B cell (primary cell): ENCODE results near the gene DCTD. TPM values are rescaled to one million over a fixed set of nuclear protein-coding genes. Genes with fewer than 3 reads are reported as not detected.

Experiments
- ATAC-seq: fragments of 200-7000 bp; cut with Tn5 transposase; one replicate; pipeline ENCODE4 v1.10.0; 2021; ENCODE audit warnings: low read depth, mild to moderate bottlenecking, moderate number of reproducible peaks, moderate library complexity
- CTCF ChIA-PET: fragments of 350-600 bp; sonication (Branson Sonifier 250); formaldehyde crosslinking; loops from one replicate; lab custom pipeline; 2021; ENCODE audit warnings: antibody characterized with exemption, inconsistent platforms; lab: Charles Lee
- POLR2A ChIA-PET: fragments of 350-600 bp; sonication (Branson Sonifier 250); formaldehyde crosslinking; loops from one replicate; lab custom pipeline; 2021; ENCODE audit warnings: antibody characterized with exemption; lab: Charles Lee
- DNase-seq: peaks from one replicate; pipeline ENCODE4 v3.0.0; 2013
- H2AFZ ChIP-seq: 2 replicates; pipeline ENCODE4 v1.6.1; 2012; ENCODE audit warnings: mild to moderate bottlenecking, low read depth, low read length; ENCODE audit not compliant: insufficient read depth, poor library complexity, severe bottlenecking
- H3K27ac ChIP-seq, 2 donors: 1 replicate in 1 of 2; 2 replicates in 1 of 2; pipeline ENCODE4 v1.5.1; 2012 to 2013; ENCODE audit warnings: low read length in 2 of 2, mild to moderate bottlenecking in 2 of 2, moderate library complexity in 1 of 2
- H3K27me3 ChIP-seq, 4 experiments: fragments of 200-600 bp in 1 of 4; sonication (generic) in 1 of 4; replicated peaks in 1 of 4; 1 replicate in 2 of 4; 2 replicates in 2 of 4; pipeline versions ENCODE4 v1.6.1 to v1.7.0; 2013 to 2016; ENCODE audit warnings: low read length in 3 of 4, mild to moderate bottlenecking in 2 of 4, mixed read lengths in 1 of 4, moderate library complexity in 1 of 4; ENCODE audit not compliant: insufficient read depth in 4 of 4, control insufficient read depth in 3 of 4; ENCODE audit errors: control extremely low read depth in 1 of 4
- H3K36me3 ChIP-seq, 2 experiments: replicated peaks in 1 of 2; 1 replicate in 1 of 2; 2 replicates in 1 of 2; pipeline versions ENCODE4 v1.6.1 to v1.7.1; 2013; ENCODE audit warnings: low read length in 1 of 2; ENCODE audit not compliant: insufficient read depth in 2 of 2, control insufficient read depth in 1 of 2; ENCODE audit errors: control extremely low read depth in 1 of 2, extremely low read depth in 1 of 2
- H3K4me1 ChIP-seq, 2 donors: fragments of 200-600 bp in 1 of 2; sonication (generic) in 1 of 2; 1 replicate in 1 of 2; 2 replicates in 1 of 2; pipeline versions ENCODE4 v1.5.1 to v1.6.1; 2013 to 2017; ENCODE audit warnings: low read length in 2 of 2; ENCODE audit not compliant: control insufficient read depth in 2 of 2, insufficient read depth in 2 of 2
- H3K4me2 ChIP-seq: replicated peaks from 2 replicates; pipeline ENCODE3; 2012; ENCODE audit warnings: mild to moderate bottlenecking, low read depth, low read length; ENCODE audit not compliant: poor library complexity, severe bottlenecking
- H3K4me3 ChIP-seq, 5 experiments: fragments of 200-600 bp in 1 of 5; sonication (generic) in 1 of 5; 1 replicate in 3 of 5; 2 replicates in 2 of 5; pipeline versions ENCODE4 v1.5.1 to v1.7.0; 2011 to 2016; ENCODE audit warnings: low read length in 4 of 5, mild to moderate bottlenecking in 4 of 5, low read depth in 2 of 5, control low read depth in 1 of 5, moderate library complexity in 1 of 5; ENCODE audit not compliant: insufficient read depth in 1 of 5; ENCODE audit errors: control extremely low read depth in 1 of 5, extremely low read depth in 1 of 5
- H3K79me2 ChIP-seq: fragments of 200-600 bp; sonication (generic); one replicate; pipeline ENCODE4 v1.6.0; 2016; ENCODE audit warnings: low read length; ENCODE audit not compliant: control insufficient read depth, insufficient read depth
- H3K9ac ChIP-seq: fragments of 200-600 bp; sonication (generic); 2 replicates; pipeline ENCODE4 v1.6.1; 2017; ENCODE audit warnings: mild to moderate bottlenecking, low read length, moderate library complexity
- H3K9me3 ChIP-seq, 3 donors: one replicate each; pipeline versions ENCODE4 v1.6.1 to v1.7.1; 2013; ENCODE audit warnings: low read length in 2 of 3; ENCODE audit not compliant: control insufficient read depth in 2 of 3, insufficient read depth in 1 of 3; ENCODE audit errors: control extremely low read depth in 1 of 3
- H4K20me1 ChIP-seq: 2 replicates; pipeline ENCODE4 v1.6.0; 2012; ENCODE audit warnings: mild to moderate bottlenecking, low read length; ENCODE audit not compliant: insufficient read depth, control insufficient read depth, poor library complexity, severe bottlenecking
- H3K27ac Mint-ChIP-seq: one replicate; pipeline ENCODE4 v1.8.0; 2021; ENCODE audit warnings: mixed read lengths
- H3K27me3 Mint-ChIP-seq: one replicate; pipeline ENCODE4 v1.8.0; 2021; ENCODE audit warnings: mixed read lengths
- H3K4me1 Mint-ChIP-seq: one replicate; pipeline ENCODE4 v1.8.0; 2021; ENCODE audit warnings: mixed read lengths
- H3K4me3 Mint-ChIP-seq: one replicate; pipeline ENCODE4 v1.8.0; 2021; ENCODE audit warnings: mixed read lengths
- H3K9me3 Mint-ChIP-seq: one replicate; pipeline ENCODE4 v1.8.0; 2022; ENCODE audit warnings: mixed read lengths; ENCODE audit not compliant: insufficient read depth
- CTCF ChIP-seq: fragments of 200-600 bp; IDR thresholded peaks from one replicate; pipeline ENCODE4 v1.8.0; 2022; ENCODE audit warnings: antibody characterized with exemption, mild to moderate bottlenecking
- EZH2 ChIP-seq: IDR thresholded peaks from 2 replicates; pipeline ENCODE4 v1.6.1; 2012; ENCODE audit warnings: borderline replicate concordance, low read depth, mild to moderate bottlenecking, moderate library complexity, low read length; ENCODE audit not compliant: insufficient read depth, poor library complexity, severe bottlenecking
- WGBS: methylation state at CpG from one replicate; pipeline ENCODE4 v1.1.5; 2013; ENCODE audit warnings: missing lambda C conversion rate; ENCODE audit not compliant: insufficient coverage; 5-methylcytosine and 5-hydroxymethylcytosine counted together
- intact Hi-C: fragments of 100-400 bp; cut with micrococcal nuclease; formaldehyde crosslinking; loops from one replicate; pipeline ENCODE4 v1.10.0; 2022
- polyA plus RNA-seq: library from polyadenylated mRNA; depleted of rRNA; stranded (reverse); fragments of >200 nt; gene quantifications from 2 replicates; pipeline ENCODE4 v1.2.3, GENCODE V29; 2012
- total RNA-seq, 2 donors: library from RNA; stranded (reverse); fragments of 120-200 nt in 1 of 2; gene quantifications; 1 replicate in 1 of 2; 2 replicates in 1 of 2; pipeline versions ENCODE4 v1.2.3 to v1.2.4, GENCODE V29; 2013 to 2022

The DCTD gene
- total and polyA plus RNA-seq, 2 donors (not counting 1 experiment from before 2014, with no cell fraction given): 61.0 to 75.8 TPM

GRCh38 chr4:182918044-182918607, 940 bp upstream of the DCTD start:
- Histone ChIP-seq H3K27me3 (peaks cover 0 to 5% (median 2%) of the 10 kb centered on the region in 4 experiments), H3K4me2 (peak overlapping the region; percentile 95), H3K9ac (peak overlapping the region; percentile 99), H3K4me3 (peak overlapping the region; percentile 14 to 96 (median 93)), H3K9me3 (no peaks in the 10 kb centered on the region), H3K36me3 (peaks cover 0 to 10% of the 10 kb centered on the region in 2 experiments), H4K20me1 (no peaks in the 10 kb centered on the region), H3K79me2 (no peaks in the 10 kb centered on the region), H3K27ac (peak overlapping the region; percentile 99), H3K4me1 (peaks cover 24% of the 10 kb centered on the region in 2 donors), H2AFZ (peak overlapping the region; percentile 80)
- WGBS: 4% methylated on average over 10 of the region's 12 CpGs
- Mint-ChIP-seq H3K4me1 (peaks cover 32% of the 10 kb centered on the region), H3K27me3 (peaks cover 11% of the 10 kb centered on the region), H3K9me3 (no peaks in the 10 kb centered on the region), H3K27ac (peak overlapping the region; percentile 95), H3K4me3 (peak overlapping the region; percentile 93)
- intact Hi-C loops: loop anchor here (1.0 to 5.0 kb wide), 3 partner anchors 479 to 739 kb away; partner anchors contain the start of genes RWDD4 and TRAPPC11
- ATAC-seq (peak; percentile 11), DNase-seq (no peak)
- TF ChIP-seq EZH2: no peak
- no peak for TF ChIP-seq CTCF
- POLR2A ChIA-PET: interaction anchor here (0.6 to 1.9 kb wide), 3 partner anchors 11 to 587 kb away, joined by 3 to 12 read pairs (median 5); partner anchors contain the start of gene ING2
- CTCF ChIA-PET: interaction anchor here (0.6 to 1.3 kb wide), 6 partner anchors 13 to 744 kb away, joined by 3 to 6 read pairs (median 4); partner anchors contain the start of gene ING2
